ENCODE measurements around the gene DCTN4.

GRCh38 chr5:150765011-150765798 is 6.4 kb upstream of the DCTN4 start:
- TF ChIP-seq CTCF (conservative IDR thresholded peaks at IDR 0.05; ENCODE audit: low read depth, low read length) (no peak), EZH2 (IDR thresholded peaks at IDR 0.05; ENCODE audit: low read length, unreplicated experiment) (no peak)

Data from PC-3 (cell line).